HG02885 (cell line): ENCODE data around the gene EML1.

Experiments used
- ATAC-seq: cut with Tn5 transposase; IDR thresholded peaks from one replicate; pipeline ENCODE4 v1.9.1; 2021; ENCODE audit warnings: mild to moderate bottlenecking; ENCODE audit not compliant: unreplicated experiment, poor library complexity

The EML1 gene

DNA sequence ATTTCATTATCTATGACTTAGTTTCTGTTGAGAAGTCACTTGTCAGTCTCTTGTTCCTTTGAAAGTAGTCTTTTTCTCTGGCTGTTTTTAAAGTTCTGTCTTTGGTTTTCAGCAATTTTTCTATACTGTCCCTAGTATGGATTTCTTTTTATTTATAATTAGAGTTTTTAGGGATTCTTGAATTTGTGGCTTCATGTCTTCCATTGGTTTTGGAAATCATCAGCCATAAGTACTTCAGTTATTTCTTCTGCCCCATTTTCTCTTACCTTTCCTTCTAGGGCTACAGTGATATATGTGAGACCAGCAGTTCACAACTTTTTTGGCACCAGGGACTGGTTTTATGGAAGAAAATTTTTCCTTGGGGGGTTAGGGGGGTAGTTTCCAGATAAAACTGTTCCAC is 182.0 kb downstream of the EML1 start:
- ATAC-seq = no peak

- no peak for ATAC-seq
These were observed 182.8 kb downstream of the EML1 start for GRCh38 chr14:99976021-99976420.

GRCh38 chr14:99976681-99977080 is 183.5 kb downstream of the EML1 start:
- ATAC-seq = no peak

- ATAC-seq = no peak
These were observed 187.1 kb downstream of the EML1 start for GRCh38 chr14:99980299-99980698.

GRCh38 chr14:99981806-99982205 is 188.6 kb downstream of the EML1 start:
- ATAC-seq = no peak

DNA sequence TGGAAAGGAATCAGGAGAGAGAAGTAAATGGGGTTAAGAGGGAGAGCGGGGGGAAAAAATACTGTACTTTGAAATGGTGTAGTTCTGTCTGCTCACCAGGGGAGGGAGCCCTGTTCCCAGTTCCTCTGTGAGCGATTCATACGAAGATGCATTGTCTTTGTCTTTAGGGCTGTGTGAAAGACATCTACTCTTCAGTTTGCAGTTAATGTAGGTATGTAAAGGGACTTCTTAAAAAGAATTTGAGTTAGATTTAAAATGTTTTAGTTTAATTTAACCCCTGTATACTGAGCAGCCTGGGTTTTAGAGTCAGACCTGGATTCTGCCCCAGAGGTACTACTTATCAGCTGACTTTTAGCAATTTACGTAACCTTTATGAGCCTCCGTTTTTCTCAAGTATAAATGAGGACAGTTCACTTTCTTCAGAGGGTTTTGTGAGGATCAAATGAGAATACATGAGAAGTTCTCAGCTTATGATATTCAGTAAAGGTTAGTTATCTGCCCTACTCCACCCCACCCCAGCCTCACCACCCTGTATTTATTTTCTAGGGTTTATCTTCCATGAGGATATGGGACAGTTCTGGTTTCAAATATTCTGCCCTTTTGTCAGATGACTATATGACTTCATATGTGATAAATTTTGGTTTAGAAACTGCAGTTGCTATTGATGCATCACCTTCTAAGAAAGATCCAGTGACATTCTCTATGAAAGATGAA is 189.5 kb downstream of the EML1 start:
- peak; percentile 71 for ATAC-seq

GRCh38 chr14:99983251-99984015 is 190.2 kb downstream of the EML1 start:
- ATAC-seq = no peak

GRCh38 chr14:99984036-99984435 is 190.8 kb downstream of the EML1 start:
- no peak for ATAC-seq

GRCh38 chr14:99986396-99986795 is 193.2 kb downstream of the EML1 start:
- ATAC-seq = no peak

GRCh38 chr14:99989032-99989431 is 195.8 kb downstream of the EML1 start:
- ATAC-seq = no peak

GRCh38 chr14:99990268-99991170 is 197.3 kb downstream of the EML1 start:
- ATAC-seq = no peak

DNA sequence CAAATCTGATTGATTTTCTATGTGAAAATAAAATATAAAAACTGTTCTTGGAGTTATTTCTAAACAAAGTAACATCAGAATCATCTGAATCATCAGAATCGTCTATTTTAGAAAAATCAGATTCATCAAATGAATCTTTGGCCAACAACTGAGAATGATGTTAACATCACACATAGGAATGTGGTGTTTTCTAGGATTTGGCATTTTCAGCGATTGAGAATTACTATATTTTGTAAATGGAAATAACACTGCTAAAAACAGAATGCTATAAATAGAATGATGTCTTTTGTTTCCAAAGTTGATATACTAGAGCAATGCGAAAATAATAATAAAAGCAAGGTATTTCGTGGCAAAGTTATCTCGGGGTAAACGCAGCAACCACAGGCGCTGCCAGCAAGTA is 198.1 kb downstream of the EML1 start:
- ATAC-seq = no peak
